GM21526 (cell line): ENCODE results near the gene ALKBH3.

Source experiments
- ATAC-seq: cut with Tn5 transposase; IDR thresholded peaks from one replicate; pipeline ENCODE4 v1.9.1; 2021; ENCODE audit warnings: moderate library complexity; ENCODE audit not compliant: unreplicated experiment, low FRiP score

ALKBH3 gene

DNA sequence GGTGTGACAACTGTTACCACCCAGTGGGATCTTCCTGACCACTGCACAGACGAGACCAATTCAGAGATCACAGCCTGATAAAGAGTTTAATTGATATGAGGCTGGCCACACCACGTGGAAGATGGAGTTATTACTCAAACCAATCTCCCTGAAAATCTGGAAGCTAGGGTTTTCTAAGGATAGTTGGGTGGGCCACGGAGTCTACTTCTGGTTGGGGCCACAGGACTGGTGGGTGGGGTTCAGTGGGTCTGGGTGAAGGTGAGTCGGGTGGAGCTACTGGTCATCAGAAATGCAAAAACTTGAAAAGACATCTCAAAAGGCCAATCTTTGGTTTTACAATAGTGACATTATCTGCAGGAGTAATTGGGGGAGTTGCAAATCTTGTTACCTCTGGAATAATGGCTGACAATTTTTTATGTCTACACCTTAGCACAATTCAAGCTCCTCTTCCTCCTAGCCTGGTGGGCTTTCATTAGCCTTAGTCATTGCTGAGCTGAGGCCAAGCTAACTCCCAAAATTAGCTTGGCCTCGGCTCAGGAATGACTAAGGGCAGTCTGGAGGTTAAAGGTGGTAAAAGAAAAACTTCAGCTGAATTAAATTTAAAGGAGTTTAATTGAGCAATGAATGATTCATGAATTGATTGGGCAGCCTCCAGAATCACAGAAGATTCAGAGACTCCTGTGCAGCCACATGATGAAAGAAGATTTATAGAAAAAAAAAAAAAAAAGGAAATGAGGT lies 74.9 kb downstream of the ALKBH3 start:
- no peak for ATAC-seq

DNA sequence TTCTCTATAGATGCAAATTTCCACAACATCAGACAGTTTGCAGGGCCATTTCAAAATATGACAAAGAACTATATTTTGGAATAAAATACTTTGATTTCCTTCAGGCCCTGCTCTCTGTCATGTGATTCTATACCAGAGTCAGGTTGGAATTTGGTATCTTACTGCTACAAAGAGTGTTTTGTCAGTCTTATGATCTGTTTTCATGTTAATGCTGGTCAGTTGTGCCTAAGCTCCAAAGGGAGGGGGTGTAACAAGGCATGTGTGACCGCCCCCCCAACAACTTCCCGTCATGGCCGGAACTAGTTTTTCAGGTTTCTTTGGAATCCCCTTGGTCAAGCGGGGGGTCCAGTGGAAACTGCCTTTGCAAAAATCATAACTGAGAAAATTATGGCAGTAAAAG lies 76.9 kb downstream of the ALKBH3 start:
- no peak for ATAC-seq

DNA sequence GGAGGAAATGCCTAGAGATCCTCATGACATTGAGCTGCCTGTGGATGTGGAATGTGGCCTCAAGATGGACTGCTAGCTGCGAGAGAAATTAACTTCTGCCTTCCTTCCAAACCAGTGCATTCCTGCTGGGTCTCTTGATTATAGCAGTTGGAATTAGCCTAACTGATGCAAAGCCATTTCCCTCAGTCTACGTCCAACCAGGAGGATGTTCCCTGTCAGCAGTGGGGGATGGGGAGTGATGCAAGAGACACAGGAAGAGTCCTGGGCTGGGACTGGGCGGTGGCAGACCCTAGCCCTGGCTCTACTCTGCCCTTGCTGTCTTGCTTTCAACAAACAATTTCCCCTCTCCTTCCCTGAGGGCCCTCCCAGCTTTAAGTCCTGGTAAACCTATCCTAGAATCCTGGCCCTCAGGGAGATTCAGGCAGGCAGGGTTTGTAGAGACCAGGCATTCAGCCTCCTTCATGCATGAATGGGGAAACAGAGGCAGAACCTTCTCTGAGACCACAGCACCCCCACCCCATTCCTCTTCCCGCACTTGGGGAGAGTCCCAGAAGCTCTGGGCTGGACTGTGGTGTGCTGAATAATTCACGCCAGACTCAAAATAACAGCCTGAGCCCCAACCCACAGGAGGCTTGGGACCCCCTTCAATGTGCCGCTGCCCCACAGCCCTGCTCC lies 78.8 kb downstream of the ALKBH3 start:
- ATAC-seq: no peak

DNA sequence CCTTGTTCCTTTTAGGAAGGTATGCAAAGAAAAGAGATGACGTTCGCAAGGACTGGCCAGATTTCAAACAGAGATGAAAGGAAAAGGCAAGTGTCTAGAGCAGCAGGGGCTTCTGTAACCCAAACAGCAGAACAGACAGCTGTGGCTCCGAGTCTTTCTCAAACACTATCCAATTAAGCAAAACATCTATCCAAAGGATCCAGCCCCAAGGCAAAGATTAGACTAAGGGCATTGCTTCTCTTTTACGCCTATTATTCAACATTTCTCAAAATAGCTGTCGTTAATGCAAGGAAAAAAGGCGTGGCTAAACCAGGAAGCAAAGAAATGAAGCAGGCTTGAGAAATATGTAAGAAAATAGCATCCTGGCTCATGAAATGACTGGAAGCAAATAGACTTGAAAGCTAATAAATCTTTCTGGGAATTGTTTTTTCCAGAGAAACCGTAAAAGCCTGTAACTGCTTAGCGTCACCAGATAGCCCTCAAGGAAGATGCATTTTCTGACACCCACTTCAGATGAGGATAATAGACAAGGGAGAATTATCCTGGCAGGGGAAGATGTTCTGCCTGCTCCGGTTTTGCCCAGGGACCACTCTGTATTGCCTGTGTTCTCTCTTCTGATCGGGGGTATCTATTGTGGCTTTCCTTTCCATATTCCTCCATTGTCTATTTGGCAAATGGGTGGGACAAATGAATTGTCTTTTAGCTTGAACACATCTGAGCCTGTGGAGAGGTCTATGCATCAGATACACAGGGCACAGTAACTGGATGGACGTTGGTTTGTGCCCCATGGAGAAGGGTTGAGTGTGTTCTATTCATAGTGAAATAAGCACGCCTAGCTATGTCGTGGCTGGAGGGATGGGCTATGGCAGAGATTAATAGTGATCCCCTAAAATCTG lies 82.0 kb downstream of the ALKBH3 start:
- no peak for ATAC-seq

DNA sequence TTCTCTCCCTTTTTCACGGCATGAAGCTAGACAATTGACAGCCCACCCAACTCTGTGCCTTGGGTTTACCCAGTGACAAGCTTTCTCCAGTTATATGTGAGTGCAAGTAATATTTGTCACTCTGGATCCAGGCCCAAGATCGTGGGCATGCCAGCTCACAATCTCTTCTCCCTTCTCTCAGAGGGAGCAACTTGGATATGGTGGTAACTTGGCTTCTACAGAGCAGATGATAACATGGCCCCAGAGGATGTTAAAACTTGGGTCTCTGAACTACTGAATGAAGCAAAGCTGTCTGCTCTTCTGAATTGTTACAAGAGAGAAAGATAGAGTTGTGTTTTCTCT lies 82.6 kb downstream of the ALKBH3 start:
- no peak for ATAC-seq

DNA sequence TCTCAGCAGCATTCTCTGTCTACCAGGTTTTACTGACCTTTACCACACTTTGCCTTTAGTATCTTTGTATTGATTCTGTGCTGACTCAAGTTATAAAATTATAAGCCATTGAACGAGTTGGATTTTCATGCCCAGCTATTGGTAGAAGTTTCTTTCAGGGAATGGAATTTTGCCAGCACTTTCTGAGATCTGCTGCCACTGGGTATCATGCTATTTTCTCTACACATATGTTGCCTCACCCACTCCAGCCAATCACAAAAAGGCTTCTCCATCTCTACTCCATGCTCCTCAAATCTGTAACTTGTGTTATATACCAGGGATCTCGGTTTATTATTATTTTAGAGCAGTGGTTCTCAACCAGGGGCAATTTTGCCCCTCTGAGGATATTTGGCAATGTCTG lies 87.0 kb downstream of the ALKBH3 start:
- no peak for ATAC-seq

DNA sequence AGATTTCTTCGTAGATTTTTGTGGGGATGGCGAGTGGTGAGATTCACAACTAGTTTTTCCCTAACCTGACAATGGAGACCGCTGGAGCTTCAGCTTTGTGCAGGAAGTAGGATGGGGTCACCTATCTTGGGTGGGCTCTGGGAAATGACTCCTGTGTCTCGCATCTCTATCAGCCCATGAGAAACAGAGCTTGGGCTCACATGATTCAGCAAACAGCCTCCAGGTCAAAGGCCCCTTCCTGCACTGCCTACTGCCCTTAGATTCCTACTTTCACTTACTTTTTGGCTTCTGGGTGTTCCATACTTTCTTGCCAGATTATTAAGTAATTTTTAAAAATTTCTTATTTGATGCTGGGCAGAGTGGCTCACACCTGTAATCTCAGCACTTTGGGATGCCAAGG lies 88.1 kb downstream of the ALKBH3 start:
- ATAC-seq: no peak

DNA sequence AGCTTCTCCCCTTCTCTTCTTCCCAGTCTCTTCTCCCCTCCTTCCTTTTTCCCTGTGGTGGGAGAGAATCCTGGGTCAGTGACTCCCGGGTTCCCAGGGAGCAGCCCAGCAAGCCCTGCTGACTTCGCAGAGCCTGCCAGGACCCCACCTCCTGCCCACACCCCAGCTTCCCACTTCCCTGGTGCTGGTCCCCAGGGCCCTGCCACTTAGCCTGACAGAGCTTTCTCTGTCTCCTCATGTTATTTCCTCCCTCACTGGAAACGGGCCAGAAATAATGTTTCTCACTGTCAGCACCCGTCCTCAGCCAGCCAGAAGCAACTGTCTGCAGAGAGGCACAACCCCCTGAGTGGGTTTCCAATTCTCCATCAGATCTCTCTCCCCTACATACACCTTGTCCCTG lies 88.9 kb downstream of the ALKBH3 start:
- ATAC-seq: no peak
